ENCODE measurements around the gene BFSP2. TPM values are rescaled to one million over a fixed set of nuclear protein-coding genes. Genes with fewer than 3 reads are reported as not detected.

Gene BFSP2
- total and polyA plus RNA-seq, 2 of the 13 experiments (the other 11 are each of a cell fraction or from before 2014, with no cell fraction given), result not detected

DNA sequence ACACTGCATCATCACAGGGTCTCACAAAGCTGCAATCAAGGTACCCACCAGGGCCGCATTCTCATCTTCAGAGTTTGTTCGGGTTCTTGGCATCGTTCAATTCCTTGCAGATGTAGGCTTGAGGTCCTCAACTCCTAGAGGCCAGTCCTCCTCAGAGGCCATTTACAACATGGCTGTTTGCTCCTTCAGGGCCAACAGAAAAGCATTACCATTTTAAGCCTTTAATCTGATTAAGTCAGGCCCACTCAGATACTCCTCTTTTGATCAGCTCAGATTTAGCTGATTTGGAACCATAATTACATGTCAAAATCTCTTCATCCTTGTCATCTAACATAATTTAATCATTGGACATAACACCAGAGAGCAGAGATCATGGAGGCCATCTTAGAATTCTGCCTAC lies 55.4 kb downstream of the BFSP2 start (continued):
- TF ChIP-seq ZNF709 (CRISPR knock-in tag; IDR thresholded peaks at IDR 0.05) (no peak), NFYB (CRISPR knock-in tag; IDR thresholded peaks at IDR 0.05) (no peak), PRMT3 (CRISPR knock-in tag; IDR thresholded peaks at IDR 0.05; ENCODE audit: borderline replicate concordance, low read depth) (no peak), ZNF780A (CRISPR knock-in tag; IDR thresholded peaks at IDR 0.05) (no peak), ZNF292 (CRISPR knock-in tag; IDR thresholded peaks at IDR 0.05; ENCODE audit: borderline replicate concordance, low read depth) (no peak), GATAD2A (CRISPR knock-in tag; IDR thresholded peaks at IDR 0.05) (no peak)

DNA sequence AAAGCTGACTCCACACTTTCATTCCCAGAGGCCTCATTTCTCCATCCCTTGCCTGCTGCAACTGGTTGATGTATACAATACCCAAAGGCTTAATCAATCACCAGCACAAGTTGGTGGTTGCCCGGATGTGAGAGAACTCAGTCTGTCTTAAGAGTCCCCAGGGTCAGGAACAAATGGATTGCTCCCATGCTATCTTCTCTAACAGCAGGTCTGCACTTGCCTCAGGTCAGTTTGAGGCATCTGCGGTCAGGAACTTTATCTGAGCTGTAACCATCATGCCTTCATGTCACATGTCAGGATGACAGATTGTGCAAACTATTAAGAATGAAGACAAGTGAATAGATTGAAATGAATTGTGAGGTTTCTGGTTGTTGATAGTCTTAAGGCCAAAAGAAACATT lies 56.1 kb downstream of the BFSP2 start:
- BruUV-seq (replicated peaks), result no TSS peak
- no peak overlapping the region for H2AFZ ChIP-seq (ENCODE audit: low read length)
- 41% methylated on average over 2 of the region's 2 CpGs for WGBS (ENCODE audit: low lambda C conversion rate)
- no peaks in the 10 kb centered on the region for H3K79me2 ChIP-seq (ENCODE audit: insufficient read depth, low read length)
- ATAC-seq (no peak), FAIRE-seq (no peak), DNase-seq (ENCODE audit: low spot score) (no peak)
- H3K36me3 ChIP-seq (replicated peaks in 1 of 2; ENCODE audit: control insufficient read depth in 1 of 2, insufficient read depth in 2 of 2, low read length in 2 of 2), result no peaks in the 10 kb centered on the region
- no peak overlapping the region for H3K4me2 ChIP-seq (ENCODE audit: low read depth, low read length)
- no peaks in the 10 kb centered on the region for H3K9me3 ChIP-seq (ENCODE audit: low read length)
- ChIA-PET CTCF (ENCODE audit: low intra/inter-chr PET ratio, low total read pairs) (no interaction called here), POLR2A (interaction anchor here (1.4 kb wide), 1 partner anchor 118 kb away, joined by 3 read pairs; the partner anchor contains the start of gene CDV3)
- H3K27me3 ChIP-seq (ENCODE audit: control insufficient read depth in 1 of 2, insufficient read depth in 2 of 2, low read length in 2 of 2), result 0 out of 5 replicates have a peak, but pooled peaks cover 0 to 7% of the 10 kb centered on the region in 2 experiments
- H3K4me3 ChIP-seq (replicated peaks in 1 of 3; ENCODE audit: insufficient read depth in 1 of 3, low read depth in 2 of 3, low read length in 3 of 3), result no peak overlapping the region
- intact Hi-C loops (cut with micrococcal nuclease; ENCODE audit: unreplicated experiment), result no loop called here
- in situ Hi-C loops (cut with HindIII; ENCODE audit: extremely low pct_ligation_motif_present, low pct_unique_long_range_greater_than_20kb), result no loop called here
- no peak overlapping the region for H3K9ac ChIP-seq (ENCODE audit: insufficient read depth, low read depth, low read length)
- peaks cover 49% of the 10 kb centered on the region for H3K4me1 ChIP-seq (ENCODE audit: insufficient read depth, low read length)
- no peaks in the 10 kb centered on the region for H4K20me1 ChIP-seq (ENCODE audit: insufficient read depth, low read length)
- H3K27ac ChIP-seq (ENCODE audit: extremely low read length, insufficient read depth, low read length), result no peak overlapping the region
- TF ChIP-seq, protein P1, sequence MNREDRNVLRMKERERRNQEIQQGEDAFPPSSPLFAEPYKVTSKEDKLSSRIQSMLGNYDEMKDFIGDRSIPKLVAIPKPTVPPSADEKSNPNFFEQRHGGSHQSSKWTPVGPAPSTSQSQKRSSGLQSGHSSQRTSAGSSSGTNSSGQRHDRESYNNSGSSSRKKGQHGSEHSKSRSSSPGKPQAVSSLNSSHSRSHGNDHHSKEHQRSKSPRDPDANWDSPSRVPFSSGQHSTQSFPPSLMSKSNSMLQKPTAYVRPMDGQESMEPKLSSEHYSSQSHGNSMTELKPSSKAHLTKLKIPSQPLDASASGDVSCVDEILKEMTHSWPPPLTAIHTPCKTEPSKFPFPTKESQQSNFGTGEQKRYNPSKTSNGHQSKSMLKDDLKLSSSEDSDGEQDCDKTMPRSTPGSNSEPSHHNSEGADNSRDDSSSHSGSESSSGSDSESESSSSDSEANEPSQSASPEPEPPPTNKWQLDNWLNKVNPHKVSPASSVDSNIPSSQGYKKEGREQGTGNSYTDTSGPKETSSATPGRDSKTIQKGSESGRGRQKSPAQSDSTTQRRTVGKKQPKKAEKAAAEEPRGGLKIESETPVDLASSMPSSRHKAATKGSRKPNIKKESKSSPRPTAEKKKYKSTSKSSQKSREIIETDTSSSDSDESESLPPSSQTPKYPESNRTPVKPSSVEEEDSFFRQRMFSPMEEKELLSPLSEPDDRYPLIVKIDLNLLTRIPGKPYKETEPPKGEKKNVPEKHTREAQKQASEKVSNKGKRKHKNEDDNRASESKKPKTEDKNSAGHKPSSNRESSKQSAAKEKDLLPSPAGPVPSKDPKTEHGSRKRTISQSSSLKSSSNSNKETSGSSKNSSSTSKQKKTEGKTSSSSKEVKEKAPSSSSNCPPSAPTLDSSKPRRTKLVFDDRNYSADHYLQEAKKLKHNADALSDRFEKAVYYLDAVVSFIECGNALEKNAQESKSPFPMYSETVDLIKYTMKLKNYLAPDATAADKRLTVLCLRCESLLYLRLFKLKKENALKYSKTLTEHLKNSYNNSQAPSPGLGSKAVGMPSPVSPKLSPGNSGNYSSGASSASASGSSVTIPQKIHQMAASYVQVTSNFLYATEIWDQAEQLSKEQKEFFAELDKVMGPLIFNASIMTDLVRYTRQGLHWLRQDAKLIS (CRISPR knock-in tag; IDR thresholded peaks at IDR 0.05), result no peak
- no peak for TF ChIP-seq ZNF572 (CRISPR knock-in tag; IDR thresholded peaks at IDR 0.05)
- no peak for TF ChIP-seq ZNF773 (CRISPR knock-in tag; IDR thresholded peaks at IDR 0.05; ENCODE audit: borderline replicate concordance)
- no peak for TF ChIP-seq ZNF230 (CRISPR knock-in tag; IDR thresholded peaks at IDR 0.05)
- TF ChIP-seq, protein P2, sequence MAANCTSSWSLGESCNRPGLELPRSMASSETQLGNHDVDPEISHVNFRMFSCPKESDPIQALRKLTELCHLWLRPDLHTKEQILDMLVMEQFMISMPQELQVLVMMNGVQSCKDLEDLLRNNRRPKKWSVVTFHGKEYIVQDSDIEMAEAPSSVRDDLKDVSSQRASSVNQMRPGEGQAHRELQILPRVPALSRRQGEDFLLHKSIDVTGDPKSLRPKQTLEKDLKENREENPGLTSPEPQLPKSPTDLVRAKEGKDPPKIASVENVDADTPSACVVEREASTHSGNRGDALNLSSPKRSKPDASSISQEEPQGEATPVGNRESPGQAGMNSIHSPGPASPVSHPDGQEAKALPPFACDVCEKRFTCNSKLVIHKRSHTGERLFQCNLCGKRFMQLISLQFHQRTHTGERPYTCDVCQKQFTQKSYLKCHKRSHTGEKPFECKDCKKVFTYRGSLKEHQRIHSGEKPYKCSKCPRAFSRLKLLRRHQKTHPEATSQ (CRISPR knock-in tag; IDR thresholded peaks at IDR 0.05; ENCODE audit: borderline replicate concordance), result no peak
- TF ChIP-seq, protein P3, sequence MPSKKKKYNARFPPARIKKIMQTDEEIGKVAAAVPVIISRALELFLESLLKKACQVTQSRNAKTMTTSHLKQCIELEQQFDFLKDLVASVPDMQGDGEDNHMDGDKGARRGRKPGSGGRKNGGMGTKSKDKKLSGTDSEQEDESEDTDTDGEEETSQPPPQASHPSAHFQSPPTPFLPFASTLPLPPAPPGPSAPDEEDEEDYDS (CRISPR knock-in tag; IDR thresholded peaks at IDR 0.05), result no peak
- TF ChIP-seq SRF (IDR thresholded peaks at IDR 0.05; ENCODE audit: low read depth, low read length), result no peak
- TF ChIP-seq MBNL3 (CRISPR knock-in tag; conservative IDR thresholded peaks at IDR 0.05), result no peak
- TF ChIP-seq, protein P4, sequence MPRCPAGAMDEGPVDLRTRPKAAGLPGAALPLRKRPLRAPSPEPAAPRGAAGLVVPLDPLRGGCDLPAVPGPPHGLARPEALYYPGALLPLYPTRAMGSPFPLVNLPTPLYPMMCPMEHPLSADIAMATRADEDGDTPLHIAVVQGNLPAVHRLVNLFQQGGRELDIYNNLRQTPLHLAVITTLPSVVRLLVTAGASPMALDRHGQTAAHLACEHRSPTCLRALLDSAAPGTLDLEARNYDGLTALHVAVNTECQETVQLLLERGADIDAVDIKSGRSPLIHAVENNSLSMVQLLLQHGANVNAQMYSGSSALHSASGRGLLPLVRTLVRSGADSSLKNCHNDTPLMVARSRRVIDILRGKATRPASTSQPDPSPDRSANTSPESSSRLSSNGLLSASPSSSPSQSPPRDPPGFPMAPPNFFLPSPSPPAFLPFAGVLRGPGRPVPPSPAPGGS (CRISPR knock-in tag; IDR thresholded peaks at IDR 0.05), result no peak
- TF ChIP-seq MED8 (CRISPR knock-in tag; IDR thresholded peaks at IDR 0.05; ENCODE audit: insufficient replicate concordance), result no peak
- TF ChIP-seq ZNF678 (CRISPR knock-in tag; IDR thresholded peaks at IDR 0.05), result no peak
- TF ChIP-seq ZNF792 (CRISPR knock-in tag; IDR thresholded peaks at IDR 0.05), result no peak
- TF ChIP-seq TBX3 (IDR thresholded peaks at IDR 0.05; ENCODE audit: borderline replicate concordance), result no peak
